ENCODE results near the gene RUNX1. TPM values are rescaled to one million over a fixed set of nuclear protein-coding genes. Genes with fewer than 3 reads are reported as not detected.

Gene RUNX1
- total and polyA plus RNA-seq, 2 donors (not counting 1 experiment from before 2014, with no cell fraction given): 26.3 to 73.0 TPM

- no peaks in the 10 kb centered on the region for H3K27me3 ChIP-seq (replicated peaks in 1 of 4; ENCODE audit: control extremely low read depth in 1 of 4, control insufficient read depth in 3 of 4, insufficient read depth in 4 of 4, low read length in 3 of 4)
- no peaks in the 10 kb centered on the region for H4K20me1 ChIP-seq (ENCODE audit: control insufficient read depth, insufficient read depth, low read length, poor library complexity, severe bottlenecking)
- Mint-ChIP-seq H3K9me3 (ENCODE audit: insufficient read depth) (peaks cover 3% of the 10 kb centered on the region), H3K27me3 (peaks cover 18% of the 10 kb centered on the region), H3K4me1 (no peaks in the 10 kb centered on the region), H3K27ac (no peak overlapping the region), H3K4me3 (no peak overlapping the region)
- H2AFZ ChIP-seq (ENCODE audit: insufficient read depth, low read depth, low read length, poor library complexity, severe bottlenecking): no peak overlapping the region
- intact Hi-C loops (cut with micrococcal nuclease): no loop called here
- no peaks in the 10 kb centered on the region for H3K9me3 ChIP-seq (ENCODE audit: control extremely low read depth in 1 of 3, control insufficient read depth in 2 of 3, insufficient read depth in 1 of 3, low read length in 2 of 3)
- H3K4me2 ChIP-seq (replicated peaks; ENCODE audit: low read depth, low read length, poor library complexity, severe bottlenecking): no peak overlapping the region
- POLR2A ChIA-PET: interaction anchor here (0.6 kb wide), 1 partner anchor 142 kb away, joined by 3 read pairs; no protein-coding TSS in a partner anchor
- ATAC-seq (ENCODE audit: low read depth) (no peak), DNase-seq (no peak)
- no peak overlapping the region for H3K27ac ChIP-seq (ENCODE audit: low read length in 2 of 2)
- TF ChIP-seq CTCF (IDR thresholded peaks at IDR 0.05) (no peak), EZH2 (IDR thresholded peaks at IDR 0.05; ENCODE audit: borderline replicate concordance, insufficient read depth, low read depth, low read length, poor library complexity, severe bottlenecking) (no peak)
- no peaks in the 10 kb centered on the region for H3K36me3 ChIP-seq (replicated peaks in 1 of 2; ENCODE audit: control extremely low read depth in 1 of 2, control insufficient read depth in 1 of 2, extremely low read depth in 1 of 2, insufficient read depth in 2 of 2, low read length in 1 of 2)
- peaks cover under 1 to 5% of the 10 kb centered on the region in 2 donors for H3K4me1 ChIP-seq (ENCODE audit: control insufficient read depth in 2 of 2, insufficient read depth in 2 of 2, low read length in 2 of 2)
- no peak overlapping the region for H3K4me3 ChIP-seq (ENCODE audit: control extremely low read depth in 1 of 5, extremely low read depth in 1 of 5, insufficient read depth in 1 of 5, low read depth in 2 of 5, low read length in 4 of 5)
- CTCF ChIA-PET: no interaction called here
- no peaks in the 10 kb centered on the region for H3K79me2 ChIP-seq (ENCODE audit: control insufficient read depth, insufficient read depth, low read length)
- no peak overlapping the region for H3K9ac ChIP-seq (ENCODE audit: low read length)
Observed at GRCh38 chr21:35096959-35097358, 47.9 kb upstream of the RUNX1 start.

DNA sequence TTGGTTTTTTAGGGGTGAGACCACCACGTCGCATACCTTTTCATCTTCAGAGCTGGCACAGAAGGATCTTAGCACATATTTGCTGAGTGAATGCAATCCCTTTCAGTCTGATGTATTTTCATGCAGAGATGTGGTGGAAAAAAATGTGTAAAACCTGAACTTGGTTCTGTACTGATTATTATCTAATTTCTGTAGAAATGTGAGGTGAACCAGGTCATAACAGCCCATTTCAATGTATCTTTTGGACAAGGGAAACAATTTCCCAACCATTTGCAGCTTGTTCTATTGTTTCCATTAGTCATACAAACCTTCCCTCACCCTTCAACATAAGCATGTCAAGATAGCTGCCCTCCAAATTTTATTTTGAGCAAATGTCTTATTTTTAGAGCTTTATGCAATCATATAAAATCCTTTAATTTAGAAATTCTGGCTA, 46.8 kb upstream of the RUNX1 start:
- no peaks in the 10 kb centered on the region for H3K4me1 Mint-ChIP-seq
- DNase-seq (no peak), ATAC-seq (ENCODE audit: low read depth) (no peak)
- ChIA-PET CTCF (no interaction called here), POLR2A (no interaction called here)
- Histone ChIP-seq H3K79me2 (ENCODE audit: control insufficient read depth, insufficient read depth, low read length) (no peaks in the 10 kb centered on the region), H3K9me3 (ENCODE audit: control extremely low read depth in 1 of 3, control insufficient read depth in 2 of 3, insufficient read depth in 1 of 3, low read length in 2 of 3) (no peaks in the 10 kb centered on the region), H3K4me3 (ENCODE audit: control extremely low read depth in 1 of 5, extremely low read depth in 1 of 5, insufficient read depth in 1 of 5, low read depth in 2 of 5, low read length in 4 of 5) (no peak overlapping the region), H4K20me1 (ENCODE audit: control insufficient read depth, insufficient read depth, low read length, poor library complexity, severe bottlenecking) (no peaks in the 10 kb centered on the region), H3K27me3 (replicated peaks in 1 of 4; ENCODE audit: control extremely low read depth in 1 of 4, control insufficient read depth in 3 of 4, insufficient read depth in 4 of 4, low read length in 3 of 4) (no peaks in the 10 kb centered on the region), H3K4me1 (ENCODE audit: control insufficient read depth in 2 of 2, insufficient read depth in 2 of 2, low read length in 2 of 2) (no peaks in the 10 kb centered on the region), H3K27ac (ENCODE audit: low read length in 2 of 2) (no peak overlapping the region), H3K9ac (ENCODE audit: low read length) (no peak overlapping the region), H2AFZ (ENCODE audit: insufficient read depth, low read depth, low read length, poor library complexity, severe bottlenecking) (no peak overlapping the region), H3K36me3 (replicated peaks in 1 of 2; ENCODE audit: control extremely low read depth in 1 of 2, control insufficient read depth in 1 of 2, extremely low read depth in 1 of 2, insufficient read depth in 2 of 2, low read length in 1 of 2) (no peaks in the 10 kb centered on the region), H3K4me2 (replicated peaks; ENCODE audit: low read depth, low read length, poor library complexity, severe bottlenecking) (no peak overlapping the region)
- no peak overlapping the region for H3K4me3 Mint-ChIP-seq
- no CpG with 5 or more reads among the region's 2 CpGs for WGBS (ENCODE audit: insufficient coverage)
- H3K27me3 Mint-ChIP-seq: peaks cover 20% of the 10 kb centered on the region
- intact Hi-C loops (cut with micrococcal nuclease): no loop called here
- TF ChIP-seq CTCF (IDR thresholded peaks at IDR 0.05) (no peak), EZH2 (IDR thresholded peaks at IDR 0.05; ENCODE audit: borderline replicate concordance, insufficient read depth, low read depth, low read length, poor library complexity, severe bottlenecking) (no peak)
- H3K9me3 Mint-ChIP-seq (ENCODE audit: insufficient read depth): peaks cover 3% of the 10 kb centered on the region
- no peak overlapping the region for H3K27ac Mint-ChIP-seq

Data from B cell (primary cell).